Kasumi-1 (cell line): Measurements from ENCODE around the gene CXXC1.
"Not testable (repeated sequence)": the region's sequence is repeated elsewhere in the genome, so short reads cannot be mapped to it uniquely, and the experiment has no call there.

Experiments
- DNase-seq, 2 experiments: peaks; one replicate each; lab custom pipeline; 2025; lab: John Stamatoyannopoulos, UW

The CXXC1 gene

DNA sequence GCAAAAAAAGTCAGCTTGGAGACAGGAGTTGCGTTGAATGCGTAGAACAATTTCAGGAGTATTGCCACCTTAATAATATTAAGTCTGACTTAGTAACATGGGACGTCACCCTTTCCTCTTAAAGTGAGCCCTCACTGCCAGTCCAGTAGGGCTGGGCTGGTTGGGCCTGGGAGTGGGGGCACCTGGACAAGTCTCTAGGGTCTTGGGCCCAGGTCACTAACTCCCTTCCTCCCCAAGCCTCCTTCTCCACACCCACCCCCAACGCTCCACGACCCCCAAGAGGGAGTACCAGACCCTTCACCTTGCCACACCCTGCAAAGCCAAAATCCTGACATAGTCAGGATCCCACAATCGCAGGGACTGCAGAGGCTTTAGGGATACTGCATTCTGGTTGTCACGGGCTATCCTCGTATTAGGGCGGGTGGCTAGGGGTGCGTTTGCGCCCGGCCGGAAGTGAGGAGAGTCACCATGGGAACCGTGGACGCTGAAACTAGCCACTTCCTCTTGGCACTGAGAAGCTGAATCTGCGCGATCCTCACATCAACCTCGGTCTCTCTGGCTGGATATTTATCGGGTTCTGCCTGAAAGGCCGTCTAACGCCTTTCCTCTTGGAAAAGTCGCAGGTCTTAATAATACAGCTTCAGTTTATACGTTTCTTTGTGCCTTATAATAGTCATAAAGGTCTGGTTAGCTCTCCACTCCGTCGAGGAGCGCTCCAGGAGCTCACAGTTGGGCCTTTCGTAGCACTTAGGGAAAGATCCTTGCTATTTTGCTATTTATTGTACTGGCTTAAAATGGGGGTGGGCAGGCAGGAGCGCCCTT is 10.3 kb upstream of the CXXC1 start:
- DNase-seq, result peak; percentile 76 to 78

DNA sequence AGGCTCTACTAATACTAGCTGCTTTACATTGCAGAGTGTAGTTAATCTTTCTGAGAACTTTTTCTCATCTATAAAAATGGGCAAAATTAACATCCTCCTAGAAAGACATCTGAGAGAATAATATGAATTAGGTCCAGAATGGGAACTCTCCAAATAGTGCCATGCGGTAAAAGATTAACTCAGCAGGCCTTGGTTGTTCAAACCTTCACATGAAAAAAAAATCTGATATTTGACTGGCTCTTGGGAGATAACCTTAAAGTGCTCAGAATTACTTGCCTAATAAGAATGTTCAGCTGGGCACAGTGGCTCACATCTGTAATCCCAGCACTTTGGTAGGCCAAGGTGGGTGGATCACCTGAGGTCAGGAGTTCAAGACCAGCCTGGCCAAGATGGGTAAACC is 5.5 kb upstream of the CXXC1 start:
- DNase-seq, result no peak

DNA sequence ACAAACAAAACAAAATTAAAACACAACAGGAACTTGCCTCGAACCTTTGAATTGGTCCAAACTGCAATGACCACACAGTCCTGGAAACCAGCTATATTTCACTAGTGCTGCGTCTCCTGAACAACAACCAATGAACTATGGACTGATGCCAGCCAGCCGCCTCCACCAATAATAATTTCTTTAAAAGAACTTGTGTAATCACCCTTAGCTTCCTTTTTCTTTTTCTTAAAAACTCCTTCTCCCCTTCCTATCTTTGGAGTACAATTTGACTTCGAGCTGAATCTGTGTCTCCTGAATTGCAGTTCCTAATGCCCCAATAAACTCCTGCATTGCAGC is 1.6 kb upstream of the CXXC1 start:
- no peak for DNase-seq

DNA sequence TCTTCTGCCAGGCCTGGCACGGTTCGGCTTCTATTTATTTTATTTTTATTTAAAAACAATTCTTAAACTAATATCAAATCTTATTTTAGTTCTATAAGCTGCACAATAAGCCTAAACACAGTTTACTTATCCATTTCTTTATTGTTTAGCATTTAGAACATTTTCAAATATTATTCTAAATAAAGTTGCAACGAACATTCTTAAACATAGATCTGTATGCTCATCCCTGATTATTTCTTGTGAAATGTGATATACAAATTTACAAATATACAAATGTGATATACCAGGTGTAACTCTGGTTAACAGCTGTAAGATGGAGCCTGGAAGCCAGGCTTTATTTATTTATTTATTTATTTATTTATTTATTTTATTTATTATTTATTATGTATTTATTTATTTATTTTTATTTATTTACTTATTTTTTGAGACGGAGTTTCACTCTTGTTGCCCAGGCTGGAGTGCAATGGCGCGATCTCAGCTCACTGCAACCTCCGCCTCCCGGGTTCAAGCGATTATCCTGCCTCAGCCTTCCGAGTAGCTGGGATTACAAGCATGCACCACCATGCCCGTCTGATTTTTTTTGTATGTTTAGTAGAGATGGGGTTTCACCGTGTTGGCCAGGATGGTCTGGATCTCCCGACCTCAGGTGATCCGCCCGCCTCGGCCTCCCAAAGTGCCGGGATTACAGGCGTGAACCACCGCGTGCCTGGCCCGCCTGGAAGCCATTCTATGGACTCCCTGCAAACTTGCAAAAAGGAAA is 1.0 kb upstream of the CXXC1 start:
- DNase-seq, result not testable (repeated sequence)

DNA sequence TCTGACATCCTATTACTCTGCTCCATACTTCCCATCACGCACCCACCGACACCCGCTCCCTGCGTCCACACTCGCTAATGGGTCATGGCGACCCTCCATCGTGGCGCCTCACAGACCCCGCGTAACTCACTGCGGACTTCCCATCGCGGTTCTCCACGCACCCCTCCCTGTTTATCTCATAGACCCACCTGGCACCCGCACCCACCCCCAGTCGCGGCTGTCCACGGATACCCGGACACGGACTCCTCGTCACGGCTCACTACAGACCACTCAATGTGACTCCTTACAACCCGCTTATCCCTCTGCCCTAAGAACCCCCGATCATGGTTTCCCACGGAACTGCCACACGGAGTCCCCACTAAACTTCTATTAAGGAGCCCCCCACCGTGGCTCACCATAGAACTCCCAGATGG is 458 bp downstream of the CXXC1 start:
- no peak for DNase-seq

DNA sequence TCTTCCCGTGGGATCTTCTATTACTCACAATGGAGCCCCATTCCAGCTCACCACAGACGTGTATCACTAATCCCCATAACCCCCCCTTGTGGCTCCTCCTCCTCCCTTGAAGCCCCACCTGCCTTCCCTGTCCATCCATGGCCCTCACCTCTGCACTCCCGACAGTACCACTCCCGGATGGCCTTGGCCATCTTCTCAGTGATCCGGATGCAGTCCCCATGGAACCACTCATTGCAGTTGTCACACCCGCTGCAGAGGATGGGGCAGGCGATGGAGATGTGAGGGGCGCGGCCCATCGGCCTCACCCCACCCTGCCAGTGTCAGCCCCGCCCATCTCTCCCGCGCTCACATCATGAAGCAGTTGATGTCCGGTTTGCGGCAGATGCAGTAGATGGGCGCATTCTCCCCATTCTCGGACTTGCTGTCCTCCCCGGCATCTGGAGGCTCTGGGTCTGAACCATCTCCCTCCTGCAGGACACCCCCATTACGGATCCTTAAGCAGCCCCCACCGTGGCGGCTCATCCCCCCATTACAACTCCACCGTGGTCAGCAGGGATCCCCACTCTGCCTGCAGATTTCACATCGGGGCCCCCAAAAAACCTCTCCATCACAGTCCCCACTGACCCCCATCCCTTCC is 983 bp downstream of the CXXC1 start:
- DNase-seq, result no peak

DNA sequence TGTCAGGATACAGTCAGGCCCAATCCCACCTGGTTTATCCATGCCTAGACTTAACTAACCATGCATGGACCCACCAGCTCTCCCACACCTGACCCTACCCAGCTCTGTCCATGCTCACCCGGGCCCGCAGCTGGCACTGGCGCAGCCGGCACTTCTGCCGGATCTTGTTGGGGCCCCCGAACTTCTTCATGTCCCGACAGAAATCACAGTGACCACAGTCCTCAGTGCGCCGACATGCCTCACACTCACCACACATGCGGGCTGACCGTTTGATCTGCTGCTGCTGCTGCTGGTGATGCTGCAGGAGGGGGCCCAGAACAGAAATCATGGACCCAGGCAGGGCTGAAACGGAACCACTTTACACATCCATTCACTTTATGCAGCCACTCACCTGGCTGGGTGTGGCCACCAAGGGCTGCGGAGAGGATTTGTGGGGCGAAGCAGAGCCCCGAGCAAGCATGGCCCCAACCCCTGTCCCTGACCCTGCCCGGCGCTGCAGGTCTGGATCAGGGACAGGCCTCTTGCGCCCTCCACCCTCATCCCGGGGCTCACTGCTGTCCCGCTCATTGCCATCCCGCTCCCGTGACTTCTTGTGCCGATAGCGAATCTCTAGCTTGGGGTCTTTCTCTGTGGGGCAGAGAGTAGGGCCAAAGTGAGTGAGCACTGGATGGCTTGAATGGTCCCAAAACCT is 1.7 kb downstream of the CXXC1 start:
- no peak for DNase-seq

DNA sequence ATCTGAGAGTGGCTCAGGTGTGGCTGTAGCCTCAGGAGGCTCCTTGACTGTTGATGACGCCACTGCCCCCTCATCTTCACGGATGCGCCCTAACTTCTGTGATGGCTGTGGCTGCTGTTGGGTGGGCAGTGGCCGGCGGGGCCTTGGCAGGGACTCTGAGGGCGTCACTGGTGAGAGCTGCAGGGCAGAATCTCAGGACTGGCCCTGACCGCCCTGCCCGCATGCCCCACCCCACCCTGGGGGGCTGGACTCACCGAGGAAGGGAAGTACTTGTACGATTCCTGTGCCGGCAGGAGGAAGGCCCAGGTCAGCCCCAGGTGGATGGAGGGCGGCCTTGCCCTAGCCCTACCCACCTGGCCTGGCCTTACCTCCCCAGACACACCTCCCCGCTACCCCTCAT is 2.4 kb downstream of the CXXC1 start:
- DNase-seq, result no peak

DNA sequence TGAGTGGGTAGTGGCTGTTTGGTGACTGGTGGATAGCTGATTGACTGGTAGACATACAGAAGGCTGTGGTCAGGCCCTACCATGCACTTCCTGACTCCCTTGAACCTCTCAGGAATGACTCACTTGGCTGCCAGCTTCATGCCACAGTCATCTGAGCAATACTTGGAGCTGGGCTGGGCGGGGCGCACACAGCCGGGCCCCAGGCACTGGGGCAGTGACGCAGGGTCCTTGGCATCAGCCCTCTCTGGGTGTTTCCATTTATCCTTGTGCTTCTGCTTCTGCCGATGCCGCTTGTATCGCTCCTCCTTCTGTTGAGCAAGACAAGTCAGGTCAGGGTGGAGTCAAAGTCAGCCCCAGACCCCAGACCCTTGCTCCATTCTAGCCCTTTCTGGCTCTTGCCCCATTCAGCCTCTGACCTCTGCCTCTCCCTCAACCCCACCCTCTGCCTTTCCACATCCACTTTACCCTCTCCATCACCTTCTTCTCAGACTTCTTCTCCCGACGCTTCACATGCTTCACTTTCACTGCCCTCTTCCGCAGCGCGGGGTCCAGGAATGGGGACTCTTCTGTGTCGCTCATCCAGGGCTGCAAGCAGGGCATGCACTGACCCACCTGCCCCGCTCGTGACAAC is 3.1 kb downstream of the CXXC1 start:
- no peak for DNase-seq

DNA sequence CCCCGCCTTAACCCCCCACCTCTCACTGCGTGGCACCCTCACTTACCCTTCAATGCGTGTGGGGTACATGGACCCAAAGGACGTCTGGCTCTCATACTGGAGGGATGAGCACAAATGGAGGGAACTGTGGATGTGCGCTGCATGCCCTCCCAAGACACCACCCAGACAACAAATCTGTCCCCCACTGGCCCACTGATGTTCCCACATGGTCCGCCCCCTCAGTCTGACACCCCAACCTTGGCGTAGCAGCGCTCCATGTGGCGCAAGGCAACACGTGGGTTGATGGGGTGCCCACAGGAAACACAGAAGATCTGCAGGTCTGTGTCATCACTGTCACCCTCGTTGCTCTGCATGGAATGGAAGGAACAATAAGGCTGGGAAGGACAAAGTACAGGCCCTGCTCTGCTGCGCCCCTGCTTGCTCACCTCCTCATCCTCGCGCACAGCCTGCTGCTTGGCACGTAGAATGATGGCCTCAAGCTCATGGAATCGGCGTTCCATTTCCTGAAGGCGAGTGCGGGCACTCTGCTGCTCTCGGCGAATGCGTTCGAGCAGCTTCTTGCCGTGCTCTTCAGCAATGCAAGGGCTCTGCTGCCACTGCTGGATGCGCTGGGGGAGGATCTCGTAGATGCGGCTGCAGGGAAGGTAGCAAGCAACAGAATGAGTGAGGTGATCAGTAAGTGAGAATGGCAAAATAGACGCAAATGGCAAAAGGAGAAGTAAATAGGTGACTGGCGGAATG is 3.9 kb downstream of the CXXC1 start:
- no peak for DNase-seq

DNA sequence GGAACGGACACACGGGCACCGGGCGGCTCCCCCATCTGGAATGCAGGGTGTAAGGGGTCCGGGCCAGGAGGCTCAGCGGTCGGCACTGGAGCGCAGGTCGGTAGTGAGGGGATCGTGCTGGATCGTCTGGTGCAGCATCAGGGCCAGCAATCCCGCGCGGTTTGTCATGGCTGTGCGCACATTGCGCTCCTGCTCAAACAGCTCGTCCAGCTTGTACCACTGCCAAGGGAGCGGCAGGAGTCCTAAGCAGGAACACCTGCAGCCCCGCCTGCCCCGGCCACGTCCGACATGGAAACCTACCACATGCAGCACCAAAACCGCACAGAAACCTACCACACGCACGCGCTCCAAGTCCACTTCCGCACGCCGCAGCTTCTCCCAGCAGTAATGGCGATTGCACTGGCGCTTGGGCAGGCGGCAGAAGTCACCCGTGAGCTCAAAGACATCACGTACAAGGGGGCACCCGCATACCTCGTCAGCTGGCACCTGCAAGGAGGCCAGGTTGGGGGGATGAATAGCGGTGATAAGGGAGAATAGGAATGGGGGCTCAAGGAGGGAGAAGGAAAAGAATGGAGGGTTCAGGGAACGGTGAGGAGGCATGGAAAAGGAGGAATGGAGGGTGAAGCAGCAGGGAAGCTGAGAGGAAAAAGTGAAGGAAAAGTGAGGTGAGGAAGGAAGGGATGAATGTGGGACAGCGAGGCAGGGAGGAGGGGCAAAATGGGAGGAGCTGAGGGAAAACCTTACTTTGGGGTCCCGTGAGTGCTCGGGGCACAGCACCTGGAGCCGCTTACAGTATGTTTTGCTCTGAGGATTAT is 4.8 kb downstream of the CXXC1 start:
- no peak for DNase-seq

DNA sequence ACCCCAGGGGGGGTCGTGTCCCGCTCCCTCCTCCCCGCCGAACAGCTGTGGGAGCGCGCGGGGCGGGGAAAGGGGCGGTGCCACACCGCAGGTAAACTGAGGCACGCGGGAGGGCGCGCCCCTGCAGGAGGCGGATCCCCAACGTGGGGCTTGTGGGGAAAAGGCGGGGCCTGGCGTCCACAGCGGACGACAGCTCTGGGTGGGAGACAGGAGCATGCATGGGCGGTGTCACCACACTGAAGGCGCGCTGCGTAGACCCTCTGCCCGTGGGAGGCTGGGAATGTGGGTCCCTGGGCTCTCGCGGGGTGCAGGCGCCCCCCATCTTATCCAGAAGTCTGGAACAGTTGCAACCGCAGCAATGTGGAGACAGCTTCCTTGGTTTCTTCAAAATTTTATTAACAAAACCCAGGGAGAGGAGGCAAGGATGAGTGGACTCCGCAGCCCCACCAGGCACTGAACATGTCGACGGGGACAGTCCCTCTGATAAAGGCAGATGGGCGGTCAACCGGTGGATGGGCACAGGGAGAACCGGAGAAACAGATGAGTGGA is 5.4 kb downstream of the CXXC1 start:
- no peak for DNase-seq

DNA sequence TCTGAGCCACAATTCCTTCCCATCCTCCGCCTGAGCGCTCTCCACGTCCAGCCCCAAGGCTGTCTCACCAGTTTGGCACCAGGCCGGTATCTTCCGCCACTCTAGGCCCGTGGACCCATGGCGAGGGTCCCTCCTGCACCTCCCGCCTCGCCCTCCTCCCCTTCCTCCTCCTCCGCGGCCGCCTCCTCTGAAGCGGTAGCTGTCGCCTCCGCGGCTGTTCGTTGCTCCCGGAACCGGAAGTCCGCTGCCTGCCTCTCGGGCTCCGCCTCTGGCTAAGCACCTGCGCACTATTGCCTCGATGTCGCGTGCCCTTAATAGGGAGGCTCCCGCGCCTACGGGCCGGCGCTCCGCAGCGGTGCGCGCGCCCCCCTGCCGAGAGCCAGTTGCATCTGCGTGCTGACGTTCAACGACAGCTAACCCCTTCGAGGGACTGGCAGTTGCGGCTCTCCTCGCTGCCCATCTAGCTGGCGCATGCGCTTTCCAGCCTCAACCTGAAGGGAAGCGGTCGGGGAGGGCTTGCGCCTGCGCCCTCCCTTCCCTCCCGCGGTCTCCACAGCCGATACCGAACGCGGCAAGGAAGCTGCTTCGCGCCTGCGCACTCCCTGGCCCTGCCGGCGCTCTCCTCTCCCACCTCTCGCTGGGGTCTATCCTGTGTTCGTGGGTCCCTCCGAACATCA is 6.1 kb downstream of the CXXC1 start, which contains the start of gene MBD1:
TSS of gene MBD1 (minus strand) at position 229 of the 677 bp plus-strand sequence. CDS start 1,531 bp downstream, outside the sequence.
- DNase-seq, result peak; percentile 95 to 99

DNA sequence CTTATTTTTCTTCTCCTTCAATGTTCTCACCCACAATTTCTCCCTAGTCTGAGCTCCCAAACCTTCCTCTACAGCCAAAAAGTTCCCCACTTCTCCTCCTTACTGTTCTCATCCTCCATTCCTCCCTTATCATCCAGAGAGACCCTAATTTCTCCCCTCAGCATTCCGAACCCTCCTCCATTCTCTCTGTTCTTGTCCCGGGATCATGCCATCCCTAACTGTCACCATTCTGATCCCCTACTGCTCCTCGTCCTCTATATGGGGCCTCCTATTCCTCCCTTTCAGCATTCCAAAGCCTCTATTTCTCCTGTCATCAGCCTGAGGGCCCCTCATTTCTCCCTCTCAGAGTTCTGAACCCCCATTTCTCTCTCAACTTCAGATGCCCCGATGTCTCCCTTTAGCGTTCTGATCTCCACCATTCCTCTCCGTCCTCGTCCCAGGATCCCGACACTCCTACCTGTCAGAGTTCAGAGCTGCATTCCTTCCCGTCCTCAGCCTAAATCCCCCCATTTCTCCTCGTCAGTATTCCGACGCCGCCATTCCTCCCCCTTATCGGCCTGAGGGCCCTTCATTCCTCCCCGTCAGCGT is 6.7 kb downstream of the CXXC1 start:
- DNase-seq, result no peak

DNA sequence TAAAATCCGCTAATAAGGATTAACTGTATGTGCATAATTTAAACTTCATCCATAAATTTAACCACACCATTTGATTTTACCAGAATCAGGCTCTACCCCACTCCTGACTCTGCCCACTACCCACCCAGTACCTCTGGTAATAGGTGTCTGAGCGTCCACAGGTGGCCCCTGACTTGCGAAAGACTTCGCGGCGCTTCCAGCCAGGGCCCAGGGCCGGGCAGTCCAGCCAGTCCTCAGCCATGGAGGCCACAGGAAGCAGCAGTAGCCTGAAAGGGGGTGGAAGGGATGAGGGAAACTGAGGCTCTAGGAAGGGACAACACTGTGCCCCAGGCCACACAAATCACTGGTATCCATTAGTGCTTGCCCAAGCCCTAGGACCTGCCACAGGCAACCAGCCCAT is 7.7 kb downstream of the CXXC1 start:
- DNase-seq, result no peak

DNA sequence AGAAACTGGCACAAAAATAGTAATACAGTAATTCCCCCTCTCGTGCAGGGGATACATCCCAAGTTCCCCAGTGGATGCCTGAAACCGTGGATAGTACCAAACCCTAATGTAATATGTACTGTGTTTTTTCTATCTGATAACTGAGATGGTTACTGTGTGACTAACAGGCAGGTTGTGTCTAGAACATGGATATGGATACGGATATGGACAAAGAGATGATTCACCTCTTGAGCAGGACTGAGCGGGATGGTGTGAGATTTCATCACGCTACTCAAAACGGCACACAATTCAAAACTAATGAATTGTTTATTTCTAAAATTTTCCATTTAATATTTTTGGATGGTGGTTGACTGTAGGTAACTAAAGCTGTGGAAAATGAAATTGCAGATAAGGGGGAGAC is 9.6 kb downstream of the CXXC1 start:
- no peak for DNase-seq

DNA sequence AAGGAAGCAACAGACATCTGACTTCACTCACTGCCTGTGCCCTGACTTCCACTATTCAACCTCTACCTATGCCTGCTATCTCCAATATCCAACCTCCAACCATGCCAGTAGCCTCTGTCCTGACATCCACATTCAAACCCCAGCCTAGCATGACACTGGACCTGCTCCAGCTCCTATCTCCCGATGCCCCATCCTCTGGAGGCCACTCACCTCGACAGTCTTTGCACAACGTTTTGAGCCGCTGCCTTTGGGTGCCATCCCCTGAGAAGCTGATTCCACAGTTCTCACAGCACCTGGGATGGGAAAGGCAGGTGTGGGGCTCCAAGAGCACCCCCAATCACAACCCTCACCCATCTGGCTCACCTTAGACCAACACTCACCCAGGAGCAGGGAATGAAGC is 11.0 kb downstream of the CXXC1 start:
- DNase-seq, result no peak

DNA sequence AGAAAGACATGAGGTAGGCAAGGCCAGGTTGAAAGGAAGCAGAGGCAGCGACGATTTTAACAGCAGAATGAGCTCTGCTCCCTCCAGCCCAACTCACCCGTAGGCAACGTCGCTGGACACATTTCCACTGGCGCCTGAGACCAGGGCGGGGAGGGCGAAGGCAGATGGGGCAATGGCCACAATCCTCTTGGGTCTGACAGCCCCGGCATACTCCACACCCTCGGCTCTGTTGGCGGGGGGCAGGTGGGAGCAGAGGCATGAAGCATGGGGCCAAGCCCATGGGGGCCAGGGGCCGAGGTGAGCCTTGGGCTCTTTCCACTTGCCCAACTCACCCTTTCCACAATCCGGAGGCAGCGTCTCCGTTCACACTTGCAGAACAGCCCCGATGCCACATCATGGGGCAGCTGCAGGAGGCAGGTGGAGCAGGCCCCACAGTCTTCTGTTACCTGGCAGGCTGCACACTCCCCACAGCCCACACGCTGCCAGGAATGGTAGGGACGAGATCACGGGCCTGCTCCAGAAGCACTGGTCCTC is 11.9 kb downstream of the CXXC1 start:
- no peak for DNase-seq

DNA sequence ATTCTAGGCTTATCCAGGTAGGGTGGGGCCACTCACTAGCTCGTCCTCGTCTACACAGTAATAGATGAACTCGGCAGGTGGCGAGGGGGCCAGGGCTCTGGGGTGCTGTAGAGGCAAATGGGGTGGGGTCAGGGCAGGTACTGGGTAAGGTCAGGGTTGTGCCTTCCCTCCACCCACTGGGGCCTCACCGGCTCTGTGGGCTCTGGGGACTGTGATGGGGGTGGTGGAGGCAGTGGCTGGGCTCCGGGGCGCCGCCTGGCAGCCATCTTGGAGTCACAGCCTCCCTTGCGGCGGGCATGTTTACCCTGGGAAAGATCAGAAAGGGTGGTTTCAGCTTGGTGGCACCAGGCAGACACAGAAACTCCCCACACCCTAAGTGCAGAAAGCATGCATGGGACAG is 12.6 kb downstream of the CXXC1 start:
- DNase-seq, result no peak
